ENCODE results near the gene NBEAL2.

DNA sequence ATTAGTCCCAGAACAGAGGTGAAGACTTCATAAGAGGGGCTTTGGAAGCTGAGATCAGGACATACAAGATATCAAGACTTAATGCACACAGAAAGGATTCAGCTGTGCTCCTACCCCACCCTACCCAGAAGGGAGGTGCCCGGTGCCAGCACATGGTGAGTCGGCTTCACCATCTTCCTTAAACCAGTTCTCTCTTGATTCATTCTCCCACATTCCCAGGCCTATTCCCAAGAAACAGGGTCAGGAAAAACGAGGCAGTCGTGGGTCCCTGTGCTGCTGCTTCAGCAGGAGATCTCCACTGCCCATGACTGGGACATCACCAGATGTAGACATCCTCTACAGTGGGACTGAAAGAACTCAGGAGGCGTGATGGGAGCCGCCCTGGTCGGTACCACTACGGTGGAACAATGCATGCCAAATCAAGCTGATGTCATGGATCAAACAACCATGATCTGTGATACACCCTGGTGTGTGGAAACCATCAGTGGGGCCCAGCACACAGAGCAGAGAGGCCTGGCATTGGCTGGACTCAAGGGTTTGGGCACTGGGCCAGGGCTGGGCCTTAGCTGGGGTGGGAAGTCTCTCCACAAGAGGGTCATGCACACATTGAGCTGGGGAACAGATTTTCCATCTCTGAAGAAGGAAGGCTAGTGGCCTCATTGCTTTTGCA lies 44.8 kb upstream of the NBEAL2 start:
- TF ChIP-seq, protein P1, sequence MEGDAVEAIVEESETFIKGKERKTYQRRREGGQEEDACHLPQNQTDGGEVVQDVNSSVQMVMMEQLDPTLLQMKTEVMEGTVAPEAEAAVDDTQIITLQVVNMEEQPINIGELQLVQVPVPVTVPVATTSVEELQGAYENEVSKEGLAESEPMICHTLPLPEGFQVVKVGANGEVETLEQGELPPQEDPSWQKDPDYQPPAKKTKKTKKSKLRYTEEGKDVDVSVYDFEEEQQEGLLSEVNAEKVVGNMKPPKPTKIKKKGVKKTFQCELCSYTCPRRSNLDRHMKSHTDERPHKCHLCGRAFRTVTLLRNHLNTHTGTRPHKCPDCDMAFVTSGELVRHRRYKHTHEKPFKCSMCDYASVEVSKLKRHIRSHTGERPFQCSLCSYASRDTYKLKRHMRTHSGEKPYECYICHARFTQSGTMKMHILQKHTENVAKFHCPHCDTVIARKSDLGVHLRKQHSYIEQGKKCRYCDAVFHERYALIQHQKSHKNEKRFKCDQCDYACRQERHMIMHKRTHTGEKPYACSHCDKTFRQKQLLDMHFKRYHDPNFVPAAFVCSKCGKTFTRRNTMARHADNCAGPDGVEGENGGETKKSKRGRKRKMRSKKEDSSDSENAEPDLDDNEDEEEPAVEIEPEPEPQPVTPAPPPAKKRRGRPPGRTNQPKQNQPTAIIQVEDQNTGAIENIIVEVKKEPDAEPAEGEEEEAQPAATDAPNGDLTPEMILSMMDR (tag by site-specific recombination; IDR thresholded peaks at IDR 0.05) = no peak
- TF ChIP-seq, protein P2, sequence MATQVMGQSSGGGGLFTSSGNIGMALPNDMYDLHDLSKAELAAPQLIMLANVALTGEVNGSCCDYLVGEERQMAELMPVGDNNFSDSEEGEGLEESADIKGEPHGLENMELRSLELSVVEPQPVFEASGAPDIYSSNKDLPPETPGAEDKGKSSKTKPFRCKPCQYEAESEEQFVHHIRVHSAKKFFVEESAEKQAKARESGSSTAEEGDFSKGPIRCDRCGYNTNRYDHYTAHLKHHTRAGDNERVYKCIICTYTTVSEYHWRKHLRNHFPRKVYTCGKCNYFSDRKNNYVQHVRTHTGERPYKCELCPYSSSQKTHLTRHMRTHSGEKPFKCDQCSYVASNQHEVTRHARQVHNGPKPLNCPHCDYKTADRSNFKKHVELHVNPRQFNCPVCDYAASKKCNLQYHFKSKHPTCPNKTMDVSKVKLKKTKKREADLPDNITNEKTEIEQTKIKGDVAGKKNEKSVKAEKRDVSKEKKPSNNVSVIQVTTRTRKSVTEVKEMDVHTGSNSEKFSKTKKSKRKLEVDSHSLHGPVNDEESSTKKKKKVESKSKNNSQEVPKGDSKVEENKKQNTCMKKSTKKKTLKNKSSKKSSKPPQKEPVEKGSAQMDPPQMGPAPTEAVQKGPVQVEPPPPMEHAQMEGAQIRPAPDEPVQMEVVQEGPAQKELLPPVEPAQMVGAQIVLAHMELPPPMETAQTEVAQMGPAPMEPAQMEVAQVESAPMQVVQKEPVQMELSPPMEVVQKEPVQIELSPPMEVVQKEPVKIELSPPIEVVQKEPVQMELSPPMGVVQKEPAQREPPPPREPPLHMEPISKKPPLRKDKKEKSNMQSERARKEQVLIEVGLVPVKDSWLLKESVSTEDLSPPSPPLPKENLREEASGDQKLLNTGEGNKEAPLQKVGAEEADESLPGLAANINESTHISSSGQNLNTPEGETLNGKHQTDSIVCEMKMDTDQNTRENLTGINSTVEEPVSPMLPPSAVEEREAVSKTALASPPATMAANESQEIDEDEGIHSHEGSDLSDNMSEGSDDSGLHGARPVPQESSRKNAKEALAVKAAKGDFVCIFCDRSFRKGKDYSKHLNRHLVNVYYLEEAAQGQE (tag by site-specific recombination; IDR thresholded peaks at IDR 0.05) = no peak
- TF ChIP-seq ZNF221 (tag by site-specific recombination; IDR thresholded peaks at IDR 0.05; ENCODE audit: borderline replicate concordance) = no peak
- TF ChIP-seq ZBTB7A (tag by site-specific recombination; IDR thresholded peaks at IDR 0.05; ENCODE audit: low read depth) = no peak
- TF ChIP-seq, protein P3, sequence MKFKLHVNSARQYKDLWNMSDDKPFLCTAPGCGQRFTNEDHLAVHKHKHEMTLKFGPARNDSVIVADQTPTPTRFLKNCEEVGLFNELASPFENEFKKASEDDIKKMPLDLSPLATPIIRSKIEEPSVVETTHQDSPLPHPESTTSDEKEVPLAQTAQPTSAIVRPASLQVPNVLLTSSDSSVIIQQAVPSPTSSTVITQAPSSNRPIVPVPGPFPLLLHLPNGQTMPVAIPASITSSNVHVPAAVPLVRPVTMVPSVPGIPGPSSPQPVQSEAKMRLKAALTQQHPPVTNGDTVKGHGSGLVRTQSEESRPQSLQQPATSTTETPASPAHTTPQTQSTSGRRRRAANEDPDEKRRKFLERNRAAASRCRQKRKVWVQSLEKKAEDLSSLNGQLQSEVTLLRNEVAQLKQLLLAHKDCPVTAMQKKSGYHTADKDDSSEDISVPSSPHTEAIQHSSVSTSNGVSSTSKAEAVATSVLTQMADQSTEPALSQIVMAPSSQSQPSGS (tag by site-specific recombination; IDR thresholded peaks at IDR 0.05; ENCODE audit: low read depth) = no peak
- no peak for TF ChIP-seq GLI4 (tag by site-specific recombination; IDR thresholded peaks at IDR 0.05)
- TF ChIP-seq TCF7L2 (IDR thresholded peaks at IDR 0.05; ENCODE audit: borderline replicate concordance, low read depth, low read length) = no peak
- no peak for TF ChIP-seq ZNF626 (tag by site-specific recombination; IDR thresholded peaks at IDR 0.05)

Measured in HEK293 (cell line).